Body of pancreas (tissue), 4 donors: Measurements from ENCODE around the gene KRTAP2-4.

Experiments used
- CTCF ChIP-seq, 7 experiments: fragments of 450-650 bp in 4 of 7; fragments of 200-600 bp in 3 of 7; sonication (generic) in 3 of 7; IDR thresholded peaks; one replicate each; pipeline ENCODE4 v1.5.1; 2016 to 2019; ENCODE audit warnings: antibody characterized with exemption in 7 of 7
- POLR2A ChIP-seq, 3 donors: fragments of 450-650 bp; IDR thresholded peaks; one replicate each; pipeline ENCODE4 v1.6.1; 2016; ENCODE audit warnings: antibody characterized with exemption in 3 of 3, mild to moderate bottlenecking in 2 of 3

- TF ChIP-seq POLR2A (IDR thresholded peaks at IDR 0.05) (no peak), CTCF (IDR thresholded peaks at IDR 0.05) (no peak)
Observed at GRCh38 chr17:41076788-41077187, 11.1 kb upstream of the KRTAP2-4 start.
